NCI-H345 (cell line): ENCODE measurements around the gene KDM2B.
"Not testable (repeated sequence)": the region's sequence is repeated elsewhere in the genome, so short reads cannot be mapped to it uniquely, and the experiment has no call there.

ENCODE experiments used
- DNase-seq: peaks from one replicate; lab custom pipeline; 2025; lab: John Stamatoyannopoulos, UW

KDM2B gene

GRCh38 chr12:121584885-121585284 is 4.1 kb upstream of the KDM2B start:
- DNase-seq = not testable (repeated sequence)

GRCh38 chr12:121583334-121583661 is 2.5 kb upstream of the KDM2B start:
- DNase-seq = not testable (repeated sequence)

DNA sequence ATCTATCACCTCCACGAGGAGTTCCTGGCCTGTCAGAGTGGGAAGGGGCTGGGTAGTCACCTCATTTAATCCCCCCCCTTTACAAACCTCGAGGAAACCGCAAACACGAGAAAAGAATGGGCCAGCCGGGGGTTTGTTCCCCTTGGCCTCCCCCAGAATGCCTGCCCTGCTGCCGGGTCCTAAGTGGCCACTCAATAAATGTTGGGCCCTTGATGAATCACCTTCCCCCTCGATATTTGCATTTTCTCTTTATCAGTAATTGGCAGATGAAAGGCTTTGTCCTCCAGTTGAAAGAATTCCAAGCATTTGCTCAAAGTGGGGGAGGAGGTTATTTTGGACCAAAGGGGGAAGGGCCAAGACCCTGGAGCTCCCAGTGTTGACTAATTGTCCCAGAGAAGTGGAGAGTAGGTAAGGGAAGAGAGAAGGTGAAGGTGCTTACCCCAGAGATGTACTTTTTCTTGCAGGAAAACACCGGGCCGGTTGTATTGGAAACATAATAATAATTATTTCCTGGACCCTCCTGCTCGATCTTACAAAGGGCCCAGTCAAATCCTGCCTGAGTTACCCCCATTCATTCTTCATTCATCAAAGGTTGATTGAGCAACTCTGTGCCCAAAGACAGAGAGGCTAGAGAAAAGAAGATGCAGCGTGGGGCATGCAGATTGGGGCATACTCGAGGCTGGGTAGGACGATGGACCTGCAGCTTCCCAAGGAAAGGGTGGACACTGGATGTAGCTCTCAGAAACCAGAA is 1.9 kb upstream of the KDM2B start:
- DNase-seq = no peak

GRCh38 chr12:121581686-121582429 is 1.0 kb upstream of the KDM2B start:
- no peak for DNase-seq

DNA sequence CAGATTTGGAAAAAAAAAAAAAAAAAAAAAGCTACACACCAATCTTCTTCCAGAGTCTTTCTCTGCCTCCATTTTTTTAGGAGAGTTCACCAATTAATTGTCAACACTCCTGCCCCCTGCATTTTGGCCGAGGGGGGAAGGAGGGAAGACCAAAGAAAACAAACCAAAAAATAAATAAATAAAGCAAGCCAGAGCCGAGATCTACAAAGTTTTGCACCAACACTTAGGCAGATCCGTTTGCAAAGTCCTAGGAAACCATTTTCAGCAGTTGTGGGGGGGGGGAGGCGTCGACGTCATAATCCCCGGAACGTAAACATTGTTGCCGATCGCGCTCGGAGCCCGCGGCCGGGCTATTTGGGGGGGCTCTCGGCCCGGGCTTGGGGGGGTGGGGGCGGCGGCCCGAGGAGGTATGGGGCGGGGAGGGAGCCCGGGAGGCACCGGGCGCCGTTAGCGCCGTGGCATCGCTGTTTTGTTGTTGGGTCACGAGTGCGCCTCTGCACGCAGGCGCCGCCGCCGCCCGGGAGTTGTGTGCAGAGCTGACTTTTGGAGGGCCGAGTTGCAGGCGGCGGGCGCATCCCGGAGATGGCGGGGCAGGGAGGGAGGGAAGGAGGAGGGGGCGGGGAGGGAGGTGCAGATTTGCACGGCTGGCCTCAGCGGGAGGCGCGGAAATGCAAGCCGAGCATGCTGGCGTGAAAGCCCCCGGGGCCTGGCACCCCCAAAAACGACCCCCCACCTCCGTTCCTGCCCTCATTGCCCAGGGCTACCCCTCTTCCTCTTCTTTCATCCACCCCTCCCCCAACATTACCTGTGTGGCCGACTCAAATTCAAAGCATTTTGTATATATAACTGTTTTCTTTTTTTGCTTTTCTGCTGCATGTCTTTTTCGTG is 598 bp downstream of the KDM2B start:
- peak; percentile 79 for DNase-seq

GRCh38 chr12:121579190-121579791 is 1.5 kb downstream of the KDM2B start:
- DNase-seq = peak; percentile 14

- no peak for DNase-seq
These were observed 2.3 kb downstream of the KDM2B start for GRCh38 chr12:121578230-121579189.

DNA sequence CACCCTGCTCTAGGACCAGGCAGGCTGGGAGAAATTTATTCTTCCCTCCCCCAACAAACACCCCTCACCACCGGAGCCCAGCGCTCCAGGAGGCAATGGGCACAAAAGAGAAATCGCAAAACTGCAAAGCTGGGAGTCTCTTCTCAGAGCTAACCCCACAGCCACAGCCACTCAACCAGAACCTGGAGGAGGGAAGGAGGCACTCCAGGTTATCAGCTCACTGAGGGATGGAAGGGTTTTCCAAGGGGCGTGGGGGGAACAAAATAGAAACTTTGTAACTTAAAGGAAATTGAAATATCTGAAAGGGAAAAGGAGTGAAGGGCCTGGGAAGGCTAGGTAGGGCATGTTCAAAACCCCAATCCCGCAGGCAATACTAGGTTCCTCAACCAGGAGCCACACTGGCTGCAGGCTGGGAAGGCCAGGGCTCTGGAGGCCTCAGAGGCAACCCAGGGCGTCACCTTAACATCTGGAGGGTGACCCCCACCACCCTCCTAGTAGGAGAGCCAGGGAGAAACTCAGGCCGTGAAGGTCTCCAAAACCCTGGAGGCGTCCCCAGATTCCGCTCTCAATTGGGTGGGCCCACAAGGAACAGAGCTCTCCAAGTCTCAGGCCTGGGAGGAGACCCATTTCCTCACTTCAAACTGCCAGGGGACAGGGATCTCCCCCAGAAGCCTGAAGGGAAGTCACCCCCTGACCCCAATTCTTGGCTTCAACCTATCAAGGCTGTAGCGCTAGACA is 3.2 kb downstream of the KDM2B start:
- no peak for DNase-seq

DNA sequence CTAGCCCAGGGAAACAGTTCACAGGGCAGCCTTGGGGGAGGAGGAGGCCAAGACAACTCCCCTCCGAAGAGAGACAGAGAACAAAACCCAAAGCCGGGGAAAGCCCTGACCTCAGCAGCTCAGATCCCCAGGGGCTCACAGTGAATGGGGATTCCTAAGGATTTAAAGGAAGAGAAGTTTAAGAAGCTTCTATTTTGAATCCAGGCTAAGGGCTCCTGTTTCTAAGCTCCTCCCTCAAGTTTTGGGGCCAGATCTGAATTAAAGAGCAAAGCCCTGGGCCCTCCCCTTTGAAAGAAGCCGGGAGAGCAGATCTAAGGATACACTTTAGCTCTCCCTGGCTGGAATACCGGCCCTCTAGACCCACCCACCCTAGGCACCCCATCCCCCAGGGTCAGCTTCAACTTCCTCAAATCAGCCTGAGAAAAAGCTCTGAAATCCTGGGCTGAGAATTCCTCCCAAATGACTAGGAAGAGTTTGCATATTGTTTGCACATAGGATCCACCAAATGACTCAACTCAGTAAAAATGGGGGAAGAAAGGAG is 3.9 kb downstream of the KDM2B start:
- DNase-seq = no peak

DNA sequence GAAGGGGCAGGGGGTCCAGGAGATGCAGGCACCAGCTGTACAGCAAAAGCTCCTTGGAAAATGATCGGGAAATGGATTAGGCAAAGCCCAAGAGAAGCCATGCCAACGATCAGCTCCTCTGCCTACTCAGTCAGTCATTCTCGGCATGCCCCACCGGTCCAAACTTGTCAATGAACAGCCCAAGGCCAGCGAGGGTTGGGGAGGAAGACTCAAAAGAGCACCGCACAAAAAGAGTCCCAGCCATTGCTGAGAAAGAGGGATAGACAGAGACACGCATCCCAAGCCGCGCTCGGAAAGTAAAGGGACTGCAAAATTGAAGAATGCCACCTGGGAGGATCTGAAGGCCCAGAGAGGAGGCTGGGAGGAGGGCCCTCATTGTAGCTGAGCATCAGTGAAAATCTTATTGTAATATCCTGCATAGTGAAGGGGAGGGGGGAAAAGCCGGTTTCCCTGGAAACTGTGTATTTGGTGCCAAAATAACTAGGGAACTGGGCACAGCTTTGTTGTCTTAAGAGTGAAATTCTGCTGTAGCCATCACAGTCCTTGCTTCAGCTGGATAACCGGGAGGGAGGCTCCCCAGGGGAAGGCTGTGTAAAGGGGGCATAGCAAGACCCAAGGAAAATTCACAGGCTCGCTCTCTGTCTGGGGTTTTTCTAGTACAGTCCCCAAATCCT is 4.7 kb downstream of the KDM2B start:
- DNase-seq = no peak

DNA sequence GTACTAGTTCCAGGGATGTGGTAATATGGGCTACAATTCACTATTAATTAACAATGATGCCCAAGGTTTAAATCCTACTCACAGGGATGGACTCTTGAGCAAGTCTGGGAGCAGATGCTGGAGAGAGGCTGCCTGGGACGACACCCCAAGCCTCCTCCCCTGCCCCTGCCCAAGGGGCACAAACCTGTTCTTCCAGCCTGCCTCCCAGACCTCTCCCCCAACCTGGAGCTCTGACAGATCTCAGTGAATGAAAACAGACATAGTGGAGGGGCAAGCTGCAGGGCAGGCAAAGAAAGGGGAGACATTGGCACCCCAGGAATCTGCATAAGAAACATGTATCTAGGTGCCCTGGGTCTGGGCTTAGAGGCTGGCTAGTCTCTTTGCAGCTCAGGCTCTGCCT is 5.8 kb downstream of the KDM2B start:
- no peak for DNase-seq

GRCh38 chr12:121574025-121574424 is 6.8 kb downstream of the KDM2B start:
- DNase-seq = no peak

DNA sequence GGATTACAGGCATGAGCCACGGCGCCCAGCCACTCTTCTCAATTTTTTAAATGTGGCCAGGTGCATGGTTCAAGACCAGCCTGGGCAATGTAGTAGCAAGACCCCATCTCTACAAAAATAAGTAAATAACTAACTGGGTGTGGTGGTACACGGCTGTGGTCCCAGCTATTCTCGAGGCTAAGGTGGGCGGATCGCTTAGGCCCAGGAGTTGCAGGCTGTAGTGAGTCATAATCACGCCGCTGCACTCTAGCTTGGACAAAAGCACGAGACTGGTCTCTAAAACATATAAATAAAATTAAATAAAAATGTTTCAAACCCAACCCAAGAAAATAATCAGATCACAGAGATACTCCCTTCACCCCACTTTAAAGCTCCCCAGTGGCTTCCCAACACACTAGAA is 8.9 kb downstream of the KDM2B start:
- DNase-seq = no peak

DNA sequence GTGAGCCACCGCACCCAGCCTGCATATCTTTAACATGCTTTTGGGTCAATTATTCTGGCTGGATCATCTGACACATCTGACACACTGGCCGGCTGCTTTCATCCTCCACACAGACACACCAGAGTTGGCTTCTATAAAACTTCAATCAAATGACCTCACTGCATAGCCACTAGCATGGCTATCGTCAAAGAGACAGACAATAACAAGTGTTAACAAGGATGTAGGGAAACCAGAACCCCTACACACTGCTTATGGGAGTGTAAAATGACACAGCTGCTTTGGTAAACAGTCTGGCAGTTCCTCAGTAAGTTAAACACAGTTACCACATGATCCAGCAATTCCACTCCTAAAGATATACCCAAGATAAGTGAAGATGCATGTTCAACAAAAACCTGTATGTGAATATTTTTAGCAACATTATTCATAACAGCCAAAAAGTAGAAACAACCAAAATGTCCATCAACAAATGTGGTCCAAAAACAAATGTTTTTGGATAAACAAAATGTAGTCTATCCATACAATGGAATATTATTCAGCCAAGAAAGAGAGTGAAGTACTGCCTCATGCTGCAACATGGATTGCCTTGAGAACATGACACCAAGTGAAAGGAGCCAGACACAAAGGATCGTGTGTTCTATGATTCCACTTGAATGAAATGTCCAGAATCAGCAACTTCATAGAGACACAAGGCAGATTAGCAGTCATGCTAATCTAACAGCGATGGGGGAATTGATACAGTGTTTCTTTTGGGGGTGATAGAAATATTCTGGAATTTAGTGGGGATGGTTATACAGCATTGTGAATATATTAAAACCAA is 10.1 kb downstream of the KDM2B start:
- no peak for DNase-seq

- no peak for DNase-seq
These were observed 11.7 kb downstream of the KDM2B start for GRCh38 chr12:121568971-121569751.

DNA sequence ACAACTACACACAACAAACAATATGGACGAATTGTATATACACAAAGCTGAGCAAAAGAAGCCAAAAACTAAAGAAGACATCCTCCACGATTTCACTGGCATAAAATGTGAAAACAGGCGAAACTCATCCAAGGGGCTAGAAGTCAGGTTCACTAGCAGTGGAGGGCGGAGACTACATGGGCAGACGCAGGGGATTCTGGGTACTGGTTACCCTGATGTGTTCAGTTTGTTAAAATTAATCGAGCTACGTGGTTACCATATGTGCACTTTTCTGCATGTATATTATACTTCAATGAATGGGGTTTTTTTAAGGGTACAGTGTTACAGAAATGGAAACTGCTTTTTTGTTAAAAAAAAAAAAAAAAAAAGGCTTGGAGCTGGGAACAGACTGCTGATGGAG is 12.3 kb downstream of the KDM2B start:
- DNase-seq = no peak

DNA sequence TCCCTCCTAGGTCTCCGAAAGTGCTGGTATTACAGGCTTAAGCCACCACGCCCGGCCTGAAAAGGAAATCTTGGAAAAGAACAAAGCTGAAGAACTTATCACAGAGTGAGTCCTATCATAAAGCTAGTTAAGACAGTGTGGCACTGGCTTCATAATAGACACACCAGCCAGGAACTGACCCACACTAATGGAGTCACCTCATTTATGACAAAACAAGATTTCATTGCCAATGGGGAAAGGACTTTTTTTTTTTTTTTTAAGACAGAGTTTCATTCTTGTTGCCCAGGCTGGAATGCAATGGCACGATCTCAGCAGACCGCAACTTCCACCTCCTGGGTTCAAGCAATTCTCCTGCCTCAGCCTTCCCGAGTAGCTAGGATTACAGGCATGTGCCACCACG is 15.7 kb downstream of the KDM2B start:
- no peak for DNase-seq

- no peak for DNase-seq
These were observed 18.3 kb downstream of the KDM2B start for GRCh38 chr12:121562488-121562887.
